Kidney (tissue), 14 donors: ENCODE measurements around the gene CHID1. TPM values are rescaled to one million over a fixed set of nuclear protein-coding genes. Genes with fewer than 3 reads are reported as not detected.

Experiments used
- DNase-seq, 5 donors: peaks; one replicate each; pipeline ENCODE4 v3.0.0-alpha.2; 2013 to 2020
- FAIRE-seq: peaks from 2 replicates; lab custom pipeline; 2012; peaks lifted over from hg19 to GRCh38; lab: Jason Lieb, UNC
- H3K27ac ChIP-seq, 2 donors: one replicate each; pipeline ENCODE4 v1.7.0; 2013; ENCODE audit warnings: low read depth in 2 of 2, low read length in 2 of 2, inconsistent platforms in 1 of 2
- H3K27me3 ChIP-seq: one replicate; pipeline ENCODE4 v1.7.1; 2013; ENCODE audit warnings: low read length, inconsistent platforms; ENCODE audit not compliant: control insufficient read depth, insufficient read depth
- H3K36me3 ChIP-seq, 3 donors: one replicate each; pipeline versions ENCODE4 v1.7.0 to v1.7.1; 2013; ENCODE audit warnings: low read length in 3 of 3, control low read depth in 1 of 3, inconsistent platforms in 1 of 3; ENCODE audit not compliant: insufficient read depth in 3 of 3, control insufficient read depth in 2 of 3
- H3K4me1 ChIP-seq, 3 donors: one replicate each; pipeline versions ENCODE4 v1.7.0 to v1.7.1; 2013; ENCODE audit warnings: low read length in 3 of 3, inconsistent platforms in 1 of 3, low read depth in 1 of 3; ENCODE audit not compliant: control insufficient read depth in 2 of 3, insufficient read depth in 2 of 3
- H3K4me3 ChIP-seq, 3 donors: one replicate each; pipeline versions ENCODE4 v1.7.0 to v1.8.1; 2013; ENCODE audit warnings: low read length in 3 of 3, control low read depth in 1 of 3, inconsistent platforms in 1 of 3
- H3K9ac ChIP-seq, 3 donors: one replicate each; pipeline versions ENCODE4 v1.7.0 to v1.7.1; 2013; ENCODE audit warnings: low read length in 3 of 3, control low read depth in 1 of 3, inconsistent platforms in 1 of 3
- H3K9me3 ChIP-seq, 3 donors: one replicate each; pipeline versions ENCODE4 v1.7.0 to v1.7.1; 2013; ENCODE audit warnings: low read length in 3 of 3, control low read depth in 1 of 3, inconsistent platforms in 1 of 3; ENCODE audit not compliant: control insufficient read depth in 2 of 3, insufficient read depth in 1 of 3
- CTCF ChIP-seq: IDR thresholded peaks from 3 replicates; pipeline ENCODE4 v1.5.1; 2012; ENCODE audit warnings: mild to moderate bottlenecking, moderate library complexity, borderline replicate concordance; ENCODE audit not compliant: insufficient read depth; ENCODE audit errors: extremely low read depth
- intact Hi-C: fragments of 100-400 bp; cut with DNase I; formaldehyde crosslinking; loops from one replicate; pipeline ENCODE4 v1.11.1; 2022
- polyA plus RNA-seq: library from polyadenylated mRNA; stranded (reverse); fragments of 350-450 nt; fragmentation: Illumina TruSeq; extraction: RNeasy Lipid Tissue Mini Kit (QIAGEN cat#74804); gene quantifications from one replicate; pipeline ENCODE4 v1.2.3, GENCODE V29; 2014; ENCODE audit warnings: low read depth, low replicate concordance; ENCODE audit not compliant: insufficient read depth
- total RNA-seq: library from RNA; stranded (reverse); fragmentation: NEBNext Ultra II Directional; extraction: Animal tissue kit (Norgen Biotek cat#: 25700); gene quantifications from one replicate; pipeline ENCODE4 v1.2.1, GENCODE V29; 2021
- donor health status: control.
- donor health status: control.
- donor health status: control.
- donor health status: control.
- donor health status: control.
- donor health status: DM: yes; HTN: yes; CAD: no.
- donor health status: Normal renal cell carcinoma (clear cell type).

The CHID1 gene
- total and polyA plus RNA-seq, 2 donors from 2014 or later: 82.2 to 128 TPM

GRCh38 chr11:911890-912219 is 1.2 kb upstream of the CHID1 start:
- Histone ChIP-seq H3K9ac (peak overlapping the region in 1 of 3 donors; percentile 80), H3K27ac (no peak overlapping the region), H3K9me3 (no peaks in the 10 kb centered on the region), H3K36me3 (no peaks in the 10 kb centered on the region), H3K27me3 (no peaks in the 10 kb centered on the region), H3K4me3 (peak overlapping the region in 2 of 3 donors; percentile 50 to 64), H3K4me1 (peaks cover 0 to 8% (median 0%) of the 10 kb centered on the region in 3 donors)
- intact Hi-C loops: no loop called here
- no peak for FAIRE-seq
- TF ChIP-seq CTCF: no peak
- DNase-seq: no peak

- FAIRE-seq (no peak), DNase-seq (peak; percentile 63 to 86 (median 70))
- Histone ChIP-seq H3K4me1 (peaks cover 0 to 8% (median 0%) of the 10 kb centered on the region in 3 donors), H3K27me3 (no peaks in the 10 kb centered on the region), H3K9me3 (no peaks in the 10 kb centered on the region), H3K4me3 (peak overlapping the region; percentile 12 to 64 (median 50)), H3K36me3 (no peaks in the 10 kb centered on the region), H3K27ac (peak overlapping the region; percentile 69 to 76), H3K9ac (peak overlapping the region in 2 of 3 donors; percentile 48 to 80)
- intact Hi-C loops: no loop called here
- TF ChIP-seq CTCF: no peak
Observed at GRCh38 chr11:911031-911889, 650 bp upstream of the CHID1 start.

GRCh38 chr11:910044-910588 is 494 bp downstream of the CHID1 start:
- Histone ChIP-seq H3K9me3 (no peaks in the 10 kb centered on the region), H3K4me3 (peak overlapping the region; percentile 64 to 69 (median 68)), H3K9ac (peak overlapping the region; percentile 31 to 67 (median 51)), H3K4me1 (peaks cover 0 to 8% (median 0%) of the 10 kb centered on the region in 3 donors), H3K27me3 (no peaks in the 10 kb centered on the region), H3K36me3 (no peaks in the 10 kb centered on the region), H3K27ac (peak overlapping the region in 1 of 2 donors; percentile 67)
- intact Hi-C loops: no loop called here
- no peak for TF ChIP-seq CTCF
- no peak for DNase-seq
- FAIRE-seq: no peak
